DOHH2 (cell line): Measurements from ENCODE around the gene AKT1S1.

Experiments used
- EZH2phosphoT487 ChIP-seq: fragments of 200-600 bp; sonication (generic); IDR thresholded peaks from 2 replicates; pipeline ENCODE4 v1.6.1; 2017; ENCODE audit warnings: borderline replicate concordance, mild to moderate bottlenecking, antibody characterized with exemption, low read length, moderate library complexity, mixed read lengths
- TF ChIP-seq, protein P1 (sequence below): fragments of 200-600 bp; sonication (generic); IDR thresholded peaks from one replicate; pipeline ENCODE4 v1.5.1; 2014; ENCODE audit warnings: antibody characterized with exemption, mild to moderate bottlenecking, low read depth, low read length; ENCODE audit not compliant: poor library complexity, severe bottlenecking

DNA sequence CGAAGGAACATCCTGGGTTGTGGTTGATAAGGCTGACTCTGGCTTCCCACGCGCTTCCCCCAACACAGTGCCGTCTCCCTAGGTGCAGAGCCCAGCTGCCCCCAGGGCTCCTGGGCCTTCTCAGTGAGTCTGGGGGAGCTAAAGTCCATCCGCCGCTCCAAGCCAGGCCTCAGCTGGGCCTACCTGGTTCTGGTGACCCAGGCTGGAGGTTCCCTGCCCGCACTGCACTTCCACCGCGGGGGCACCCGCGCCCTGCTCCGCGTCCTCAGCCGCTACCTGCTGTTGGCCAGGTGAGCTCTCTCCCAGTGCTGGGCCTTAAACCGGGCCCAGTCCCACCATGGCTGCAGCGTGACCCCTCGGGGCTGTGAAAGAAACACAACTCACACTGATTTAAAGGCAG, 4.0 kb upstream of the AKT1S1 start:
- TF ChIP-seq, protein P1, sequence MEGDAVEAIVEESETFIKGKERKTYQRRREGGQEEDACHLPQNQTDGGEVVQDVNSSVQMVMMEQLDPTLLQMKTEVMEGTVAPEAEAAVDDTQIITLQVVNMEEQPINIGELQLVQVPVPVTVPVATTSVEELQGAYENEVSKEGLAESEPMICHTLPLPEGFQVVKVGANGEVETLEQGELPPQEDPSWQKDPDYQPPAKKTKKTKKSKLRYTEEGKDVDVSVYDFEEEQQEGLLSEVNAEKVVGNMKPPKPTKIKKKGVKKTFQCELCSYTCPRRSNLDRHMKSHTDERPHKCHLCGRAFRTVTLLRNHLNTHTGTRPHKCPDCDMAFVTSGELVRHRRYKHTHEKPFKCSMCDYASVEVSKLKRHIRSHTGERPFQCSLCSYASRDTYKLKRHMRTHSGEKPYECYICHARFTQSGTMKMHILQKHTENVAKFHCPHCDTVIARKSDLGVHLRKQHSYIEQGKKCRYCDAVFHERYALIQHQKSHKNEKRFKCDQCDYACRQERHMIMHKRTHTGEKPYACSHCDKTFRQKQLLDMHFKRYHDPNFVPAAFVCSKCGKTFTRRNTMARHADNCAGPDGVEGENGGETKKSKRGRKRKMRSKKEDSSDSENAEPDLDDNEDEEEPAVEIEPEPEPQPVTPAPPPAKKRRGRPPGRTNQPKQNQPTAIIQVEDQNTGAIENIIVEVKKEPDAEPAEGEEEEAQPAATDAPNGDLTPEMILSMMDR = no peak
- TF ChIP-seq EZH2phosphoT487 = no peak
